ENCODE data around the gene ACER1.

Gene ACER1

GRCh38 chr19:6312018-6312417 is 21.4 kb downstream of the ACER1 start:
- TF ChIP-seq MYC (IDR thresholded peaks at IDR 0.05; ENCODE audit: low read depth, low read length) (no peak), POLR2A (IDR thresholded peaks at IDR 0.05; ENCODE audit: extremely low read depth, insufficient read length) (no peak), MAX (IDR thresholded peaks at IDR 0.05; ENCODE audit: low read depth, low read length) (no peak), CTCF (IDR thresholded peaks at IDR 0.05; ENCODE audit: low read depth, low read length) (peak; percentile 2)
- H3K4me3 ChIP-seq (ENCODE audit: low read depth, low read length), result no peak overlapping the region
- no peak for DNase-seq (ENCODE audit: low read depth)

GRCh38 chr19:6298413-6298812 is 35.0 kb downstream of the ACER1 start:
- no peak for DNase-seq (ENCODE audit: low read depth)
- no peak overlapping the region for H3K4me3 ChIP-seq (ENCODE audit: low read depth, low read length)
- TF ChIP-seq CTCF (IDR thresholded peaks at IDR 0.05; ENCODE audit: low read depth, low read length) (no peak), MYC (IDR thresholded peaks at IDR 0.05; ENCODE audit: low read depth, low read length) (no peak), POLR2A (IDR thresholded peaks at IDR 0.05; ENCODE audit: extremely low read depth, insufficient read length) (no peak), MAX (IDR thresholded peaks at IDR 0.05; ENCODE audit: low read depth, low read length) (no peak)

GRCh38 chr19:6297202-6297601 is 36.2 kb downstream of the ACER1 start:
- no peak for DNase-seq (ENCODE audit: low read depth)
- no peak for TF ChIP-seq MYC (IDR thresholded peaks at IDR 0.05; ENCODE audit: low read depth, low read length)
- no peak for TF ChIP-seq MAX (IDR thresholded peaks at IDR 0.05; ENCODE audit: low read depth, low read length)
- no peak for TF ChIP-seq CTCF (IDR thresholded peaks at IDR 0.05; ENCODE audit: low read depth, low read length)
- H3K4me3 ChIP-seq (ENCODE audit: low read depth, low read length), result no peak overlapping the region

GRCh38 chr19:6292006-6292405 is 41.4 kb downstream of the ACER1 start:
- DNase-seq (ENCODE audit: low read depth), result no peak
- no peak overlapping the region for H3K4me3 ChIP-seq (ENCODE audit: low read depth, low read length)
- TF ChIP-seq MAX (IDR thresholded peaks at IDR 0.05; ENCODE audit: low read depth, low read length) (no peak), CTCF (IDR thresholded peaks at IDR 0.05; ENCODE audit: low read depth, low read length) (no peak), POLR2A (IDR thresholded peaks at IDR 0.05; ENCODE audit: extremely low read depth, insufficient read length) (no peak), MYC (IDR thresholded peaks at IDR 0.05; ENCODE audit: low read depth, low read length) (no peak)

GRCh38 chr19:6288737-6289136 is 44.7 kb downstream of the ACER1 start:
- TF ChIP-seq MYC (IDR thresholded peaks at IDR 0.05; ENCODE audit: low read depth, low read length), result no peak
- TF ChIP-seq MAX (IDR thresholded peaks at IDR 0.05; ENCODE audit: low read depth, low read length), result no peak
- TF ChIP-seq POLR2A (IDR thresholded peaks at IDR 0.05; ENCODE audit: extremely low read depth, insufficient read length), result no peak
- no peak for TF ChIP-seq CTCF (IDR thresholded peaks at IDR 0.05; ENCODE audit: low read depth, low read length)
- no peak for DNase-seq (ENCODE audit: low read depth)
- no peak overlapping the region for H3K4me3 ChIP-seq (ENCODE audit: low read depth, low read length)
